AG04449 (cell line): ENCODE data around the gene TAS2R20.

Source experiments
- CTCF ChIA-PET: fragments of 350-600 bp; formaldehyde crosslinking; extraction: SDS; loops from one replicate; lab custom pipeline; 2021; ENCODE audit warnings: antibody characterized with exemption; lab: Yijun Ruan, JAX
- POLR2A ChIA-PET: fragments of 400-600, 350-600 bp; formaldehyde crosslinking; extraction: SDS; loops from one replicate; lab custom pipeline; 2020; ENCODE audit warnings: antibody characterized with exemption, inconsistent platforms; lab: Yijun Ruan, JAX
- DNase-seq: peaks from one replicate; pipeline ENCODE4 v3.0.0-alpha.2; 2010; ENCODE audit warnings: low read depth, low spot score
- H3K4me3 ChIP-seq: 2 replicates; pipeline ENCODE4 v1.5.1; 2011; ENCODE audit warnings: low read depth, mild to moderate bottlenecking, control low read depth, low read length
- TF ChIP-seq, protein P1 (sequence below): IDR thresholded peaks from one replicate; pipeline ENCODE4 v1.5.1; 2011; ENCODE audit warnings: mild to moderate bottlenecking, moderate library complexity, low read length, control low read depth, inconsistent platforms; ENCODE audit not compliant: insufficient read depth; ENCODE audit errors: missing control alignments

Gene TAS2R20

DNA sequence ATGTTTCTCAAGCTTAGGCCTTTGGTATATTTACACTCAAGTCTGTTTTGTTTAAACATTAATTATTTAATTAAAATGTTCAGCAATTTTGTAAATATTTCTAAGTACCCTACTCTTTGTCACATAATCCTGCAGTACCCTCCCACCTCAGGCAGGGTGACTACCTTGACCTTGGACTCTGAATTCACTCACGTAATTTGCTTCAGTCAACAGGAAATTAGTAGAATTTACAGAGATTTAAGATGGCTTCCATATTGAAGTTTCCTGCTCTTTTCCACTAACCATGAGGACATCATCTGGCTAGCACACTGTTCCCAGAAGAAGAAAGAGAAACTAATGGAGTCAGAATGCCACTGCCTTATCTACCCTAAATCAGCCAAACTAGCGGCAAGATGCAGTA lies 25.3 kb upstream of the TAS2R20 start:
- ChIA-PET POLR2A (no interaction called here), CTCF (no interaction called here)
- TF ChIP-seq, protein P1, sequence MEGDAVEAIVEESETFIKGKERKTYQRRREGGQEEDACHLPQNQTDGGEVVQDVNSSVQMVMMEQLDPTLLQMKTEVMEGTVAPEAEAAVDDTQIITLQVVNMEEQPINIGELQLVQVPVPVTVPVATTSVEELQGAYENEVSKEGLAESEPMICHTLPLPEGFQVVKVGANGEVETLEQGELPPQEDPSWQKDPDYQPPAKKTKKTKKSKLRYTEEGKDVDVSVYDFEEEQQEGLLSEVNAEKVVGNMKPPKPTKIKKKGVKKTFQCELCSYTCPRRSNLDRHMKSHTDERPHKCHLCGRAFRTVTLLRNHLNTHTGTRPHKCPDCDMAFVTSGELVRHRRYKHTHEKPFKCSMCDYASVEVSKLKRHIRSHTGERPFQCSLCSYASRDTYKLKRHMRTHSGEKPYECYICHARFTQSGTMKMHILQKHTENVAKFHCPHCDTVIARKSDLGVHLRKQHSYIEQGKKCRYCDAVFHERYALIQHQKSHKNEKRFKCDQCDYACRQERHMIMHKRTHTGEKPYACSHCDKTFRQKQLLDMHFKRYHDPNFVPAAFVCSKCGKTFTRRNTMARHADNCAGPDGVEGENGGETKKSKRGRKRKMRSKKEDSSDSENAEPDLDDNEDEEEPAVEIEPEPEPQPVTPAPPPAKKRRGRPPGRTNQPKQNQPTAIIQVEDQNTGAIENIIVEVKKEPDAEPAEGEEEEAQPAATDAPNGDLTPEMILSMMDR: no peak
- no peak for DNase-seq
- no peak overlapping the region for H3K4me3 ChIP-seq

DNA sequence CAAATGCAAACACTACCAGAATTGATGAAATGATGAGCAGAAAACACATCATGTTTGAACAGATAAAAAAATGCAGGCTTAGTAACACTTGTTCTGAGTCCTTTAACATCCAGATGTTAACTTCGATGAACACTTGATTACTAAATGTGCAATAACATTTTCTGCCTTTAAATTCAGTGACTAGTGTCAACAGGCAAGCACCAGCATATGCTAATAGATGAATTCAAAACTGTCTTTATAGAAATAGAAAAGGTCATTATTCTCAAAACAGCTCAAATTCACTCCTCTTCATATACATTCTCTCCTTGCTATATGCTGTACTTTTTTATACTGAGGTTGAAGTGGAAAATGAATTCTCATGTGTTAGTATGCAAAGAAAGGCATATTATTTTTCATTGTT lies 24.4 kb upstream of the TAS2R20 start, which contains the start of gene TAS2R19:
TSS of gene TAS2R19 (minus strand) at position 101 of the 400 bp plus-strand sequence. CDS start at position 52, 49 bp downstream.
- CTCF ChIA-PET: no interaction called here
- TF ChIP-seq, protein P1: no peak
- H3K4me3 ChIP-seq: no peak within 1 kb of the TSS

DNA sequence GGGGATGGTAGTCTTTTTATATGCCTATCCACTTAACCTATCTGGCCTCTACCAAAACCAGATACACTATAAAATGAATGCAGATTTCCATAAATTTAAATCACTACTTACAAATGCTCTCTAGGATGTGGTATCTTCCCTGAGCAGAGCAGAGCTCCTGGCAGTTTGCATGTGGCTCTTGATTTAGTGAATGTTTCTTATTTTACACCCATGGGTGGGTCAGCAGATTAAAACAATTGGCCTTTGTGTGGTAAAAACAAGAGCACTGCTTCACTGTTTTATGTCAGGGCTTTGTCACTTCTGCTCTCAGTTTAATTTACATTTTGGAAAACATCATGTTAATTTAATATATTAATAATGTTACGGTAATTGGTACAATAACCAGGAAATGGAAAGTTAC lies 18.8 kb upstream of the TAS2R20 start:
- no peak for DNase-seq
- POLR2A ChIA-PET: no interaction called here
- H3K4me3 ChIP-seq: no peak overlapping the region

More for the DNA sequence above, 24.4 kb upstream of the TAS2R20 start, which contains the start of gene TAS2R19:
- POLR2A ChIA-PET: no interaction called here
- DNase-seq: no peak

DNA sequence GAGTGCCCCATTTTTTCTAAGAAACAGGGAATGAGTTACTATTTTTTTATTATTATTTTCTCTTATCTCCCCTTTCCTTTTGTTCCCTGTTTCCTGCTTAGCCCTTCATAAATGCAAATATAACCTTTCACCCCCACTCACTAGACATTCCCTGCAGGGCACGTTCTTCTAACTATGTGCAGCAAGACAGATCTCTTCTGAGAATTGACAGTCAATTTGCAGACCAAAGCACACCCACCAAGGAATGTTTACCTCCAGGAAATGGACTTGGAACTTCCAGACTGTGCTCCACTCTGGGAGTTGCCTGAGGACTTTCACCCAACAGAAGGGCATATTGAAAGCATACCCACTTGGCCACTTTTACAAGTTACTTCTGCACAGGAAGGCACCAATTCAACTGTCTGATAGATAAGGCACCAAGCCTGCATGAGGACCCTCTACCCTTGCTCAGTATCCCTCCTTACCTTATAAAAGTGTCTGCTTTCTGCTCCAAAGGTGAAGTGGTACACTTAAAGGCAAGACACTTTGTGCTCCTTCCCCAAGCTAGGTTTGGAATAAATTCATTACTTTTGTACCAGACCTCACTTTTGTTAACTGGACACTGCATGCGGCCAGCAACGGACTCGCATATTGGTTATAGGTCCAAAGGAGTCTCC lies 17.8 kb upstream of the TAS2R20 start:
- ChIA-PET POLR2A (no interaction called here), CTCF (no interaction called here)
- TF ChIP-seq, protein P1: no peak
- no peak overlapping the region for H3K4me3 ChIP-seq
- DNase-seq: no peak

More for the DNA sequence above, 18.8 kb upstream of the TAS2R20 start:
- CTCF ChIA-PET: no interaction called here
- TF ChIP-seq, protein P1: no peak

DNA sequence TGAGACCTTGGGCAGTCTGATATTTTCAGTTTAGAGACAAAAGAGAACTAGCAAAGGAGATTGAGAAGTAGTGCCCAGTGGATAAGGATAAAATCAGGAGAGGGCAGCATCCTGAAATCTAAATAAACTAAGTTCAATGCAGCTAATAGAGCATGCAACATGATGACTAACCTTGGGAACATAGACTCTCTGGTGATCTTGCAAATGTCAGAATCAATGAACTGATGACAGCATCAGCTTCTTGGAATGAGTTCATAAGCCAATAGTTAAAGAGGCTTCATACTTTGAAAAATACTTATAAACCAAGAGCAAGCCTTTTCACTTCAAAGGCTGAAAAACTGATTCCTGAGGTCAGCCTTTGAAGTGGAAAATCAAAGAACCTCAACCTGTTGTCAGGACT lies 16.1 kb upstream of the TAS2R20 start:
- no peak overlapping the region for H3K4me3 ChIP-seq
- ChIA-PET CTCF (interaction anchor here (0.6 kb wide), 1 partner anchor 40 kb away, joined by 3 read pairs; no protein-coding TSS in a partner anchor), POLR2A (no interaction called here)
- TF ChIP-seq, protein P1: no peak
- DNase-seq: peak; percentile 1

DNA sequence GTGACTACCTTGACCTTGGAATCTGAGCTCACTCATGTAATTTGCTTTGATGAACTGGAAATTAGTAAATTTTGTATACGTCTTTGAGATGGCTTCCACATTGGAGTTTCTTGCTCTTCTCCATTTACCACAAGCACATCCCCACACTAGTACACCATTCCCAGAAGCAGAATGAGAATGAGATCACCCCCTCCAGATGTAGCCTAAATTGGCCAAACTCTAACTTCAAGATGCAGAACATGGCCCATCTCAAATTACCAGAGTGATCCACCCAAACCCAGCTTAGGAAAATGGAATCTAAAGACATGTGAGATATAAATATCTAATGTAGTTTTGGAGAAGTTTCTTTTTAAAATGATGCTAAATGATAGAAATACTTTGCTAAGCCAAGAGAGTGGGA lies 9.5 kb upstream of the TAS2R20 start:
- CTCF ChIA-PET: no interaction called here
- TF ChIP-seq, protein P1: no peak

More for the DNA sequence above, 9.5 kb upstream of the TAS2R20 start:
- POLR2A ChIA-PET: no interaction called here
- no peak overlapping the region for H3K4me3 ChIP-seq
- no peak for DNase-seq
